HAP-1 (cell line): ENCODE data around the gene USP24.
"Not testable (repeated sequence)": the region's sequence is repeated elsewhere in the genome, so short reads cannot be mapped to it uniquely, and the experiment has no call there.

ENCODE experiments used
- DNase-seq, 2 experiments: peaks; one replicate each; pipeline ENCODE4 v3.0.0-alpha.2; 2016 to 2020; ENCODE audit warnings: low spot score in 2 of 2
- H3K27me3 ChIP-seq: fragments of 250-450 bp; sonication (Bioruptor Pico); 2 replicates; pipeline ENCODE4 v1.5.1; 2020; ENCODE audit warnings: low read depth, mild to moderate bottlenecking, moderate library complexity
- H3K36me3 ChIP-seq: fragments of 250-450 bp; sonication (Bioruptor Pico); replicated peaks from 2 replicates; pipeline ENCODE4 v1.5.1; 2020; ENCODE audit warnings: mild to moderate bottlenecking
- H3K4me1 ChIP-seq: fragments of 250-450 bp; sonication (Bioruptor Pico); 2 replicates; pipeline ENCODE4 v1.5.1; 2020; ENCODE audit warnings: mild to moderate bottlenecking
- H3K4me3 ChIP-seq: fragments of 250-450 bp; sonication (Bioruptor Pico); 2 replicates; pipeline ENCODE4 v1.5.1; 2020; ENCODE audit warnings: mild to moderate bottlenecking, moderate library complexity
- H3K9me3 ChIP-seq: fragments of 250-450 bp; sonication (Bioruptor Pico); 2 replicates; pipeline ENCODE4 v1.5.1; 2020; ENCODE audit warnings: mild to moderate bottlenecking, moderate library complexity
- in situ Hi-C: fragments of 300-500 bp; cut with MboI; formaldehyde crosslinking; loops from 3 replicates; pipeline ENCODE4 v1.14.3; 2020; ENCODE audit warnings: low sequenced_read_pairs, inconsistent platforms, mixed read lengths

The USP24 gene

GRCh38 chr1:55214212-55214933 is 791 bp downstream of the USP24 start:
- DNase-seq: peak; percentile 57 to 83
- H3K4me1 ChIP-seq: peaks cover 33% of the 10 kb centered on the region
- in situ Hi-C loops: no loop called here
- H3K4me3 ChIP-seq: peak overlapping the region; percentile 67
- H3K9me3 ChIP-seq: no peaks in the 10 kb centered on the region
- H3K27me3 ChIP-seq: no peaks in the 10 kb centered on the region
- no peaks in the 10 kb centered on the region for H3K36me3 ChIP-seq

- peak in 1 of 2 experiments; percentile 61 for DNase-seq
- in situ Hi-C loops: no loop called here
- Histone ChIP-seq H3K4me3 (peak overlapping the region; percentile 67), H3K4me1 (peaks cover 33% of the 10 kb centered on the region), H3K9me3 (no peaks in the 10 kb centered on the region), H3K27me3 (no peaks in the 10 kb centered on the region), H3K36me3 (no peaks in the 10 kb centered on the region)
Measured at GRCh38 chr1:55213885-55214211, 1.3 kb downstream of the USP24 start.

GRCh38 chr1:55213151-55213884 is 1.8 kb downstream of the USP24 start:
- peak in 1 of 2 experiments; percentile 32 for DNase-seq
- H3K27me3 ChIP-seq: no peaks in the 10 kb centered on the region
- no peaks in the 10 kb centered on the region for H3K36me3 ChIP-seq
- H3K4me3 ChIP-seq: peak overlapping the region; percentile 67
- no peaks in the 10 kb centered on the region for H3K9me3 ChIP-seq
- in situ Hi-C loops: no loop called here
- peaks cover 33% of the 10 kb centered on the region for H3K4me1 ChIP-seq

- Histone ChIP-seq H3K36me3 (no peaks in the 10 kb centered on the region), H3K27me3 (no peaks in the 10 kb centered on the region), H3K4me1 (peaks cover 33% of the 10 kb centered on the region), H3K4me3 (peak overlapping the region; percentile 67), H3K9me3 (no peaks in the 10 kb centered on the region)
- DNase-seq: peak; percentile 52 to 81
- in situ Hi-C loops: no loop called here
Measured at GRCh38 chr1:55212349-55213150, 2.6 kb downstream of the USP24 start.

- Histone ChIP-seq H3K36me3 (no peaks in the 10 kb centered on the region), H3K9me3 (no peaks in the 10 kb centered on the region), H3K4me3 (no peak overlapping the region), H3K27me3 (no peaks in the 10 kb centered on the region), H3K4me1 (peaks cover 33% of the 10 kb centered on the region)
- no peak for DNase-seq
- in situ Hi-C loops: no loop called here
Measured at GRCh38 chr1:55211863-55212262, 3.3 kb downstream of the USP24 start.

- no peaks in the 10 kb centered on the region for H3K9me3 ChIP-seq
- H3K27me3 ChIP-seq: no peaks in the 10 kb centered on the region
- peaks cover 31% of the 10 kb centered on the region for H3K4me1 ChIP-seq
- H3K36me3 ChIP-seq: no peaks in the 10 kb centered on the region
- no peak overlapping the region for H3K4me3 ChIP-seq
- in situ Hi-C loops: no loop called here
- DNase-seq: no peak
Measured at GRCh38 chr1:55210990-55211801, 4.0 kb downstream of the USP24 start.

- no peak overlapping the region for H3K4me3 ChIP-seq
- H3K36me3 ChIP-seq: no peaks in the 10 kb centered on the region
- in situ Hi-C loops: no loop called here
- no peaks in the 10 kb centered on the region for H3K9me3 ChIP-seq
- no peak for DNase-seq
- peaks cover 33% of the 10 kb centered on the region for H3K4me1 ChIP-seq
- no peaks in the 10 kb centered on the region for H3K27me3 ChIP-seq
Measured at GRCh38 chr1:55209247-55209646, 5.9 kb downstream of the USP24 start.

- H3K4me1 ChIP-seq: peaks cover 16% of the 10 kb centered on the region
Measured at GRCh38 chr1:55206210-55206609, 9.0 kb downstream of the USP24 start.

GRCh38 chr1:55204997-55205396 is 10.2 kb downstream of the USP24 start:
- H3K27me3 ChIP-seq: no peaks in the 10 kb centered on the region
- H3K9me3 ChIP-seq: no peaks in the 10 kb centered on the region
- H3K36me3 ChIP-seq: no peaks in the 10 kb centered on the region
- no peak overlapping the region for H3K4me3 ChIP-seq
- DNase-seq: no peak
- in situ Hi-C loops: no loop called here
- peaks cover 9% of the 10 kb centered on the region for H3K4me1 ChIP-seq

More at GRCh38 chr1:55206210-55206609, 9.0 kb downstream of the USP24 start:
- DNase-seq: no peak
- in situ Hi-C loops: no loop called here
- Histone ChIP-seq H3K4me3 (no peak overlapping the region), H3K36me3 (no peaks in the 10 kb centered on the region), H3K9me3 (no peaks in the 10 kb centered on the region), H3K27me3 (no peaks in the 10 kb centered on the region)

GRCh38 chr1:55203064-55203463 is 12.1 kb downstream of the USP24 start:
- in situ Hi-C loops: no loop called here
- DNase-seq: no peak
- Histone ChIP-seq H3K9me3 (no peaks in the 10 kb centered on the region), H3K36me3 (peaks cover 4% of the 10 kb centered on the region; the same call in 1 of the 2 replicates), H3K27me3 (no peaks in the 10 kb centered on the region), H3K4me3 (no peak overlapping the region), H3K4me1 (peaks cover 4% of the 10 kb centered on the region)

GRCh38 chr1:55200667-55201066 is 14.5 kb downstream of the USP24 start:
- DNase-seq: no peak
- no peak overlapping the region for H3K4me3 ChIP-seq
- peaks cover 4% of the 10 kb centered on the region for H3K4me1 ChIP-seq
- no peaks in the 10 kb centered on the region for H3K9me3 ChIP-seq
- H3K36me3 ChIP-seq: peaks cover 4% of the 10 kb centered on the region; the same call in 1 of the 2 replicates
- in situ Hi-C loops: no loop called here
- H3K27me3 ChIP-seq: no peaks in the 10 kb centered on the region

GRCh38 chr1:55199735-55200134 is 15.4 kb downstream of the USP24 start:
- H3K27me3 ChIP-seq, H3K9me3 ChIP-seq, in situ Hi-C loops: not testable (repeated sequence)

GRCh38 chr1:55198044-55198443 is 17.1 kb downstream of the USP24 start:
- no peak overlapping the region for H3K4me3 ChIP-seq
- no peak for DNase-seq
- in situ Hi-C loops: no loop called here
- no peaks in the 10 kb centered on the region for H3K9me3 ChIP-seq
- no peaks in the 10 kb centered on the region for H3K27me3 ChIP-seq
- no peaks in the 10 kb centered on the region; the same call in 1 of the 2 replicates for H3K4me1 ChIP-seq
- H3K36me3 ChIP-seq: peaks cover 12% of the 10 kb centered on the region

More at GRCh38 chr1:55199735-55200134, 15.4 kb downstream of the USP24 start:
- not testable (repeated sequence) for DNase-seq, H3K36me3 ChIP-seq, H3K4me3 ChIP-seq, H3K4me1 ChIP-seq
